HG03139 (cell line): ENCODE results near the gene DLGAP1.

Source experiments
- ATAC-seq: cut with Tn5 transposase; IDR thresholded peaks from one replicate; pipeline ENCODE4 v1.9.1; 2021; ENCODE audit not compliant: unreplicated experiment

DLGAP1 gene

GRCh38 chr18:3874581-3874980 lies 580.5 kb downstream of the DLGAP1 start:
- no peak for ATAC-seq

DNA sequence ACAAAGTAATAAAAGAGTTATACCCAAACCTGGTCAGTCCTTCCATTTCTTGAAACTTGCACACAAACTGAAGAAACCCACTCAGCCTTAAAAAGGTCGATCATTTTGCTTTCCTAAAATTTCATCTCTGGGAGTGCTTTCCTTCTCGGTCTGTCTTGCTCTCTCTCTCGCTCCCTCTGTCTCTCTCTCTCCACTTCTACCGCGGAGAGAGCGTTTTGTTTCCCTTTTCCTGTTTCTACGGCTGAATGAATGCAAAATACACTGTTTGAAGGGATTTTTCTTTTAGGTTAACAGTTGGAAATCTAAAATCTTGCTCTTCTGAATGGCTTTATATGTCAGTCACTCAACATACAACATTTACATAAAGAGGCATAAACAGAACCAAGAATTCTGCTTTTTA lies 581.0 kb downstream of the DLGAP1 start:
- no peak for ATAC-seq

DNA sequence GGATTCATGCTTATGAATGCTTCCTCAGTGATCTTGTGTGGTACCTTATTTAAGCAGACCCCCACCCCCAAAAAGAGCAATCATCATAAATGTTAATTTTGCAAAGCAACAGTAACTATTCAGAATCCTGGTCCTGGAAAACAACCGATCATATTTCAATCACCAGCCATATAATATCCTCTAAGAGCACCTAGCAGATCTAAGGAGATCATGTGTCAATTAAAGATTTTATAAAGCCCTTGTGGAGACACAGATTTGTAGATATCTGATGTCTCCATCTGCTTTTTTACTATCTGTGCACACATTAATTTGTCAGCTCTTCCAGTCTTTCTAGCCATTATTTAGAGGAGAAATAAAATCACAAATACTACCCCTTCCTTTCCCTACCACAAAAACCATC lies 581.4 kb downstream of the DLGAP1 start:
- no peak for ATAC-seq

GRCh38 chr18:3873211-3873610 lies 581.9 kb downstream of the DLGAP1 start:
- no peak for ATAC-seq

DNA sequence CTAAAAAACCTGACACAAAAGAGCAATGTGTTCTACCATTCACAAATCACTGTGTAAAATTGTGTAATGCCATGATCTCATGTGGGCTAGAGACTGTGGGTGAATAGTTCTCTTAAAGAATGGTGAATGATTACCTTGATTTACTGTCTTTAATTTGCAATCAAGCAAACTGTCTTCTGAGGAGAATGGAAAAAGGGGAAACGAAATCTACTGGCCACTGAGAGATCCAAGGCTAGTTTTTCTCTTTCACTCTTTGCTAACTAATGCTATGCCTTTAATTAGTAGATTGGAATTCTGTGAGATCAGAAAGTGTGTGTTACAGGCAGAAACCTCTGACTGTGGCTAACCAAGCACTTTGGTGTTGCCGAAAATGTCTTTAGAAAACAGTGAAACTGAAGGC lies 582.5 kb downstream of the DLGAP1 start:
- ATAC-seq, result no peak

- no peak for ATAC-seq
These were observed 583.4 kb downstream of the DLGAP1 start for GRCh38 chr18:3871687-3872086.

GRCh38 chr18:3870914-3871313 lies 584.2 kb downstream of the DLGAP1 start:
- no peak for ATAC-seq

- no peak for ATAC-seq
These were observed 585.3 kb downstream of the DLGAP1 start for GRCh38 chr18:3869848-3870247.

DNA sequence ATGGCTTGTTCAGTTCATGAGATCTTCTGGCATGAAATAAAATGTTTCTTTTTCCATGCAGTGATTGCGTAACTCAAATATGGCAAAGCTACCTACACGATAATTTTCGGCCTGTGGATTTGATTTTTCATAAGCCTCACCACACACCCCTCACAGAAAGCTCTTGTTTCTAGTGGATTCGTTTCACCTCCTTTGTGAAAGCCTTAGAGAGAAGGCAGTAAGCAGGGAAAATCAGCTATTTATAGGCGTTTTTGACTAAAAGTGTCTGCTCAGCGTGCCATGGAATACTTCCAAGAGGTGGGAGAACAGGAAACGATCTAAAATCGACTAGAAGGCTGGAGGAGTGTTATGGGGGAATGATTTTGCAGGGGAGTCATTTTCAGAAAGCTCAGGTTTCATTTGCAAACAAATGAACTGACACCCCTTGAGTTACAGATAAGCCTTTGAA lies 587.2 kb downstream of the DLGAP1 start:
- ATAC-seq, result no peak

- ATAC-seq, result no peak
These were observed 587.9 kb downstream of the DLGAP1 start for GRCh38 chr18:3867236-3867635.

GRCh38 chr18:3864669-3865298 lies 590.3 kb downstream of the DLGAP1 start:
- ATAC-seq, result no peak

- ATAC-seq, result no peak
These were observed 591.5 kb downstream of the DLGAP1 start for GRCh38 chr18:3863593-3863992.

- ATAC-seq, result no peak
These were observed 592.1 kb downstream of the DLGAP1 start for GRCh38 chr18:3863006-3863405.

DNA sequence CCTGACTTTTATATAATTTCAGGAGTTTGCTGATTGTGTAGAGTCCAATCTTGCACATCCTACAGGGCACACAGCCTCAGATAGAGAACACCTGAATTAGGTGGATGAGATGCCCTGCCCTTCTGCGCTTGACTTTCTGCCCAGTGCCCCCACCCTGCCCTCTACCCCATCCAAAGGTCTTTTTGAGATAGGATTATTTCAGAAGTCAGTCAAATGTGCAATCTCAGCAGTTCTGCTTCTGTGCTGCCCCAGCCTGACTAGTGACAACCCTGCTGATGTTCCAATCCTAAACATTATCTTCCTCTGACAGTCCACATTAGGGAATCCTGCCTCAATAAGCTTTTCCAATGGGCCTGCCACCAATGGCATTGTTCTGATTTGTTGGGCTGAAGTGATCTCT lies 593.6 kb downstream of the DLGAP1 start:
- ATAC-seq, result no peak

GRCh38 chr18:3857544-3857943 lies 597.6 kb downstream of the DLGAP1 start:
- ATAC-seq, result no peak

DNA sequence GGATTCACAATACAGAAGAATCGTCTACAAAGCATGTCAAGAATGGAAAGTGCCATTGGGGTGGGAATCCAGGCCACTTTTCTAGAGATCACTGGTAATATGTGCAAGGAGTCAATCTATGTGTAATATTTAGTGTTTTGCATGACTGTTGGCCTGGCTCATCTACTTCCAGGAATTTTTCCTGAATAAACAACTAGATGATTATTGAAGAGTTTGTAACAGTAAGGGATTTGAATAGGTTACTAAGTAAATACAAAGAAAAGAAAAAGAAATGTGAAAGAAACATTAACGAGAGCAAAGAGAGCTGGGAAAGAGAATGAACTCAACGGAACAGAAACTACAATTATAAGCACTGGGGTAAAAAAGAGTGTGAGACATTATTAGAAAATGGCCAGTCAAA lies 599.1 kb downstream of the DLGAP1 start:
- ATAC-seq, result no peak

DNA sequence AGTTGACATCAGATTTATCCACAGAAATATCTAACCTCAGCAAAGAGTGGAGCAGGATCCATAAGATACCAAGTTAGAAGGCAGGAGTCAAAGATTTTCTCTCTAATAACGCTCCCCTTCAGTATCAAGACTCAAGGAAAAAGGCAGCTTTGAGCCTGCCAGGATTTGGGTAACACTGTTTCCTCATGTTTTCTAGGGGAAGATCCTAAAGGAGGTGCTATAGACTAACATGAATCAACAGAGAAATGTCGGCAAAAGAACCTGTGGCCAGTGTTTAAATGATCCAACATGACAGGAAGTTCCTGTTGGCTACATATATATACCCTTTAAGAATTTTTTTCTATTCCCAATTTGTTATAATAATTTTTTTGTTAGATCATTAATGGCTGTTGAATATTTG lies 602.8 kb downstream of the DLGAP1 start:
- no peak for ATAC-seq

DNA sequence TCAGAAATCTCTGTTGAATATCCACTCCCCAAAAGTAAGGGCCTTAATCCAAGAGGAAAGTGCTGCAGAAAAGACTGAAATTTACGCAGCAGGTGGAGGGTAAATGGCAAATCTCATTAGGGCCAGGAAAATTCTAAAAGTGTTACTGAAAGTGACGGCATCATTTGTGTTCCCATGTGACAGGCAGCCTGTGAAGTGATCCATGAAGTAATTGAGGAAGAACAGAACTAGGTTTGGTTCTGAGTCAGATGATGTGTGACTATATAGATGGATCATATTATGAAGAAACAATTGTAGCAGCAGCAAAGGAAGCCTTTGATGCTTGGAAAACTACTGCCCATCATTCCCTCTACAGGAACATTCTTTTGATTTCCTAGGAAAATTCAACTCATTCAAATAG lies 603.9 kb downstream of the DLGAP1 start:
- ATAC-seq, result no peak

- ATAC-seq, result no peak
These were observed 606.8 kb downstream of the DLGAP1 start for GRCh38 chr18:3848316-3848715.

DNA sequence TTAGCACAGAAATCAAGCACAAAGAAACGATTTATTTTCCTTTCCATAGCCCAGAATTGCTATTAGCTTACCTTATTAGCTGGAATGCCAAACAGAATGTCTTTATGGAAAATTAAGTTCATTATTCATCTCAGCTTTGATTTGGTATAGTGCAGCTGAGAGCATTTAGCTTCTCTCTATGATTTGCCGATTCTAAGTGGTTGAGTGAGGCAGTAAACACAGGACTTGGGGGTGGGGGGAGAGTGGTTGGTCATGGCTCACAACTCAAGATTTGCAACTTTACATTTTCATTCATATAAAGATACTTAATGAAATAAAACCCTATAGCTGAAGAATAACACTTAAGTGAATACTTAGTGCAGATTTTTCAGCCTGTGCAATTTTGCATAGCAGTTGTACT lies 609.9 kb downstream of the DLGAP1 start:
- no peak for ATAC-seq

- no peak for ATAC-seq
These were observed 612.3 kb downstream of the DLGAP1 start for GRCh38 chr18:3842844-3843243.

GRCh38 chr18:3840766-3841165 lies 614.3 kb downstream of the DLGAP1 start:
- ATAC-seq, result no peak

DNA sequence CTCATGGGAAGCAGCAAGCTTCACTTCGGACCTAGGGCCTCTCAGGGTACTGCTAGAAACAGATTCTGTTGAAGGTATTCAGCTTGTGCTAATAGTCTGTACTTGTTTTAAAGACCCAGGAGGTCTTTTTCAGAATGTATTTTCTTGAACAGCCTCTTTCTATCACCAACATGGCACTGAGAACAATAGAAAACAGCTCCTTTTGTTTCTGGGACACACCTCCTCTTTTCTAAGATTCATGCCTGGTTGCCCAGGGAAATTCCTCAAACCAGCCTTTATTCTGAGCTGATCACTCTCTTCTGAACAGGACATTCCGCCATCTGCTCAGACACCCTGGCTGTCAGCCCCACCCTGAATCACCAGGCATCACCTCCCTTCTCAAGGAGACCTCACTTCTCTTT lies 615.5 kb downstream of the DLGAP1 start:
- ATAC-seq, result no peak
